CD8-positive, alpha-beta memory T cell (primary cell): ENCODE data around the gene HNRNPM. TPM values are rescaled to one million over a fixed set of nuclear protein-coding genes. Genes with fewer than 3 reads are reported as not detected.

Experiments
- CTCF ChIA-PET: fragments of 350-600 bp; sonication (Branson Sonifier 250); formaldehyde crosslinking; loops from one replicate; lab custom pipeline; 2021; ENCODE audit warnings: antibody characterized with exemption; lab: Charles Lee
- POLR2A ChIA-PET: fragments of 350-600 bp; sonication (Branson Sonifier 250); formaldehyde crosslinking; loops from one replicate; lab custom pipeline; 2021; ENCODE audit warnings: antibody characterized with exemption; lab: Charles Lee
- DNase-seq, 5 donors: peaks; one replicate each; pipeline versions ENCODE4 v3.0.0 to v3.0.0-alpha.2; 2020 to 2022; ENCODE audit warnings: mixed read lengths in 1 of 5
- H3K27ac ChIP-seq: one replicate; pipeline ENCODE4 v1.7.0; 2013; ENCODE audit warnings: low read depth, mild to moderate bottlenecking, low read length, moderate library complexity
- H3K27me3 ChIP-seq: 2 replicates; pipeline ENCODE4 v1.7.0; 2013; ENCODE audit warnings: low read length, mild to moderate bottlenecking; ENCODE audit not compliant: insufficient read depth, poor library complexity, severe bottlenecking
- H3K36me3 ChIP-seq: 2 replicates; pipeline ENCODE4 v1.7.0; 2013; ENCODE audit warnings: mild to moderate bottlenecking, low read length, moderate library complexity; ENCODE audit not compliant: insufficient read depth
- H3K4me1 ChIP-seq: 2 replicates; pipeline ENCODE4 v1.7.0; 2013; ENCODE audit warnings: mild to moderate bottlenecking, low read length, moderate library complexity; ENCODE audit not compliant: insufficient read depth
- H3K4me3 ChIP-seq: 2 replicates; pipeline ENCODE4 v1.7.0; 2013; ENCODE audit warnings: mild to moderate bottlenecking, low read length
- H3K9me3 ChIP-seq: 2 replicates; pipeline ENCODE4 v1.7.0; 2013; ENCODE audit warnings: mild to moderate bottlenecking, low read length
- H3K27ac Mint-ChIP-seq, 8 donors: one replicate each; pipeline ENCODE4 v1.8.0; 2020 to 2021; ENCODE audit warnings: mixed read lengths in 8 of 8, mild to moderate bottlenecking in 6 of 8, inconsistent platforms in 3 of 8, moderate library complexity in 3 of 8
- H3K27me3 Mint-ChIP-seq, 2 donors: one replicate each; pipeline ENCODE4 v1.8.0; 2020 to 2021; ENCODE audit warnings: mixed read lengths in 2 of 2, mild to moderate bottlenecking in 1 of 2, moderate library complexity in 1 of 2
- H3K36me3 Mint-ChIP-seq, 3 donors: one replicate each; pipeline ENCODE4 v1.8.0; 2020 to 2021; ENCODE audit warnings: mixed read lengths in 3 of 3, inconsistent platforms in 1 of 3, mild to moderate bottlenecking in 1 of 3
- H3K4me1 Mint-ChIP-seq, 3 donors: one replicate each; pipeline ENCODE4 v1.8.0; 2020 to 2021; ENCODE audit warnings: mixed read lengths in 3 of 3, inconsistent platforms in 1 of 3, mild to moderate bottlenecking in 1 of 3
- H3K4me3 Mint-ChIP-seq, 7 donors: one replicate each; pipeline ENCODE4 v1.8.0; 2020 to 2021; ENCODE audit warnings: mixed read lengths in 7 of 7, mild to moderate bottlenecking in 6 of 7, moderate library complexity in 4 of 7, inconsistent platforms in 2 of 7
- H3K9me3 Mint-ChIP-seq, 5 donors: one replicate each; pipeline ENCODE4 v1.8.0; 2020 to 2022; ENCODE audit warnings: mixed read lengths in 5 of 5, mild to moderate bottlenecking in 3 of 5, moderate library complexity in 2 of 5, inconsistent platforms in 1 of 5
- polyA plus RNA-seq: library from polyadenylated mRNA; unstranded; fragments of 300-500 nt; fragmentation: Illumina TruSeq; gene quantifications from one replicate; pipeline ENCODE4 v1.2.3, GENCODE V29; 2021
- total RNA-seq, 2 experiments: library from RNA; stranded (reverse); gene quantifications; one replicate each; pipeline ENCODE4 v1.2.3, GENCODE V29; 2021

Gene HNRNPM
- total and polyA plus RNA-seq, 3 experiments from 2014 or later = 311 to 338 (median 336) TPM

DNA sequence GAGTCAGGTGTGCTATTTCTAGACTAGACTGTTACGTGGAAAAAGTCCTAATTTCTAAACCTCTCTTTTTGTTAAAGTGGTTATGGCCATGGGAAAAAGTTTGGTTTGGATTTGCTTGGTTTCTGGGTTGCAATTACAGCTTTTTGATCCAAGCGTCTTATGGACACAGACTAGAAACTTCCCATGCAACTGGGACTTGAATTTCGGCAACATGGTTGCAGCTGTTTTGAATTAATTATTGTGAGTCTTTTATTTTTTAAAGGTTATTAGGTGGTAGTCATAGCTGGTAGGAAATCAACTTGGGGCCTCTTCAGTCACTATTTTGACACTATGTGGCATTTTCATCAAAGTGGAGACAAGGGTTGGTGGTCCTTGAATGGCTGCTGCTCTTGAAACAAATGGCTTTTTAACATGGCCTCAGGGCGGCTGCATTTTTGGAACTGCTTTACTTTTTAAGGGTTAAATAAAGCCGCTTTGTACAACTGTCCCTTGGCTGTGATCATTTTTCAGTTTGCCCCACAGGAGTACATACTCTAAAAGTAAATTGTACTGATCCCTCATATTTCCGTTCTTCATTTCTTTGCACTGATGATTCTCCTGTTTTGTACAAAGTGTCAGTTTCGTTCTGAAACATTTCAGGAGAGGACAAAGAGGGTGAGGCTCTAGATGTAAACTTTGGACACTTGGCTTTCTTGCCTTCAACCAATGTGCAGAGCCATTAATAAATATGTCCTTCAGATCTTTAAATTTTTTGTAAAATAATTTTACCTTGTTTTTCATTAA, 15.9 kb downstream of the HNRNPM start:
- Mint-ChIP-seq H3K27ac (peak overlapping the region in 6 of 8 donors; percentile 11 to 83 (median 61)), H3K36me3 (peaks cover 4 to 96% (median 18%) of the 10 kb centered on the region in 3 donors), H3K27me3 (no peaks in the 10 kb centered on the region), H3K4me1 (peaks cover 70 to 88% (median 84%) of the 10 kb centered on the region in 3 donors), H3K4me3 (peak overlapping the region in 3 of 7 donors; percentile 4 to 46 (median 28)), H3K9me3 (no peaks in the 10 kb centered on the region)
- Histone ChIP-seq H3K4me1 (peaks cover 34% of the 10 kb centered on the region), H3K9me3 (no peaks in the 10 kb centered on the region), H3K4me3 (no peak overlapping the region), H3K27me3 (no peaks in the 10 kb centered on the region), H3K27ac (no peak overlapping the region), H3K36me3 (peaks cover 52% of the 10 kb centered on the region)
- CTCF ChIA-PET = no interaction called here
- DNase-seq = no peak
- POLR2A ChIA-PET = no interaction called here

DNA sequence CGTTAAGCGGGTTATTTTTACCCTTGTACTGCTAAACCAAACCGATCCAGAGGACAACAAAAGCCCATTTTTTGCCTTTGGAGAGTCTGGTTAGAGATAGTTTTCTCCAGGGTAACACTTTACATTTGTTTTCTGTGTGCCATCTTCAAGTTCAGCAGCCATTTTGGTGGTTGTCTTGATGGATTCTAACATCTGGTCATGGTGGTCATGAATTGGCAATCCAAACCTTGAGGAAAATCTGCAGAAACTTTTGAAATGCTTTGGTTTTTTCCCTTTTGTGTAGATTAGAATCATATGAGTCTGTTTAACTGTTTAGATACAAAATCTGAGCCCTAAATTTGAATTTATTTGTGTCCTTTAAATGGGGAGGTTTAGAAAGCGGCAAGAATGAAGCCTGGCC, 16.6 kb downstream of the HNRNPM start:
- ChIA-PET CTCF (interaction anchor here (0.5 to 2.9 kb wide), 3 partner anchors 14 to 44 kb away, joined by 3 to 7 read pairs (median 4); partner anchors contain the start of gene HNRNPM), POLR2A (interaction anchor here (1.2 kb wide), 1 partner anchor 15 kb away, joined by 5 read pairs; no protein-coding TSS in a partner anchor)
- no peak overlapping the region for H3K4me3 Mint-ChIP-seq
- no peaks in the 10 kb centered on the region for H3K9me3 Mint-ChIP-seq
- Histone ChIP-seq H3K36me3 (peaks cover 52% of the 10 kb centered on the region), H3K27me3 (no peaks in the 10 kb centered on the region), H3K27ac (no peak overlapping the region), H3K9me3 (no peaks in the 10 kb centered on the region), H3K4me3 (no peak overlapping the region), H3K4me1 (peaks cover 34% of the 10 kb centered on the region)
- H3K4me1 Mint-ChIP-seq = peaks cover 63 to 82% (median 78%) of the 10 kb centered on the region in 3 donors
- no peak for DNase-seq
- H3K27ac Mint-ChIP-seq = peak overlapping the region in 2 of 8 donors; percentile 7 to 93
- H3K27me3 Mint-ChIP-seq = no peaks in the 10 kb centered on the region
- peaks cover 9 to 96% (median 19%) of the 10 kb centered on the region in 3 donors for H3K36me3 Mint-ChIP-seq

DNA sequence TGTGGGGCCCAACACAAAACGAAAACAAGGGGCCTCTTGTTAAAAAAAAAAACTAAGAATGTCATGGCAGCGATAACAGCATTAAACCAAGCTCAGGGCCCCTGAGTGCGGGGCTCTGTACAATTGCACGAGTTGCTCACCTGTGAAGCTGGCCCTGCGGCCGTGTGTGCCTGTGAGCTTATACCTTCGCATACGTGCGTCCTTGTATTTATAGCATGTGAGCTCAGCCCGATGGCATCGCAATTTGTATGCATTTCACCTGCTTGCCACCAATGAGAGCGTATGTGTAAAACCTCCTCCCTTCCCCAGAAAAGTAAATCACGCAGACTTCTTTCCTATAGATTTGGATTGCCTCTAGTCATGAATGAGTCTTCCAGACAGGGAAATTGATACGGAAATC, 17.1 kb downstream of the HNRNPM start:
- Histone ChIP-seq H3K4me3 (no peak overlapping the region), H3K9me3 (no peaks in the 10 kb centered on the region), H3K27ac (no peak overlapping the region), H3K27me3 (no peaks in the 10 kb centered on the region), H3K4me1 (peaks cover 34% of the 10 kb centered on the region), H3K36me3 (peaks cover 48% of the 10 kb centered on the region)
- ChIA-PET POLR2A (interaction anchor here (0.6 to 1.6 kb wide), 3 partner anchors 14 to 158 kb away, joined by 3 to 9 read pairs (median 5); no protein-coding TSS in a partner anchor), CTCF (interaction anchor here (0.5 to 2.9 kb wide), 3 partner anchors 14 to 44 kb away, joined by 3 to 7 read pairs (median 4); partner anchors contain the start of gene HNRNPM)
- Mint-ChIP-seq H3K36me3 (peaks cover 12 to 94% (median 18%) of the 10 kb centered on the region in 3 donors), H3K27me3 (no peaks in the 10 kb centered on the region), H3K4me3 (no peak overlapping the region), H3K9me3 (no peaks in the 10 kb centered on the region), H3K4me1 (peaks cover 58 to 76% (median 73%) of the 10 kb centered on the region in 3 donors), H3K27ac (peak overlapping the region in 3 of 8 donors; percentile 24 to 93 (median 34))
- DNase-seq = no peak

DNA sequence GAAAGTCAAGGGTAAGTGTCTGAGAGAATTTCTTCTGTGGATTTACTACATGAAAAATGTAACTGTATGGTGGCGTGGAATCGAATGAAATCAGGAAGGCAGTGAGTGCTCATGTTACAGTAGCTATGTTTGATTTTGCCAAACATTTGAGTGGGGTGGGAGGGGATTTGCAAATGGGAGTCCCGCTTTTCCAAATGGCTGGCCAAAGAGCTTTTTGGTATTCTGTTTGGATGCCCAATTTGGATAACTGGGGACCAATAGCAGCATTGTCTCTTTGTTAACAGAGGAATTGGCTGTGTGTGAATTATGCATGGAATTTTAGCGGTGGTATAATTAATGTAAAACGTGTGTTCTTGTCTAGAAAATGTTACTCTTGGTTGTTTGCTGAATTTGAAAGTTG, 17.8 kb downstream of the HNRNPM start:
- peak overlapping the region in 3 of 8 donors; percentile 3 to 59 (median 11) for H3K27ac Mint-ChIP-seq
- peaks cover 54% of the 10 kb centered on the region for H3K36me3 ChIP-seq
- no peaks in the 10 kb centered on the region for H3K27me3 ChIP-seq
- ChIA-PET CTCF (interaction anchor here (1.4 to 2.9 kb wide), 3 partner anchors 18 to 115 kb away, joined by 3 to 7 read pairs (median 4); partner anchors contain the start of genes HNRNPM and MYO1F), POLR2A (interaction anchor here (0.6 to 1.6 kb wide), 3 partner anchors 13 to 158 kb away, joined by 3 to 9 read pairs (median 5); no protein-coding TSS in a partner anchor)
- no peak overlapping the region for H3K4me3 Mint-ChIP-seq
- H3K9me3 ChIP-seq = no peaks in the 10 kb centered on the region
- no peaks in the 10 kb centered on the region for H3K27me3 Mint-ChIP-seq
- no peak for DNase-seq
- no peak overlapping the region for H3K27ac ChIP-seq
- no peaks in the 10 kb centered on the region for H3K9me3 Mint-ChIP-seq
- no peak overlapping the region for H3K4me3 ChIP-seq
- H3K4me1 ChIP-seq = peaks cover 34% of the 10 kb centered on the region
- peaks cover 19 to 94% (median 25%) of the 10 kb centered on the region in 3 donors for H3K36me3 Mint-ChIP-seq
- H3K4me1 Mint-ChIP-seq = peaks cover 52 to 73% (median 66%) of the 10 kb centered on the region in 3 donors

DNA sequence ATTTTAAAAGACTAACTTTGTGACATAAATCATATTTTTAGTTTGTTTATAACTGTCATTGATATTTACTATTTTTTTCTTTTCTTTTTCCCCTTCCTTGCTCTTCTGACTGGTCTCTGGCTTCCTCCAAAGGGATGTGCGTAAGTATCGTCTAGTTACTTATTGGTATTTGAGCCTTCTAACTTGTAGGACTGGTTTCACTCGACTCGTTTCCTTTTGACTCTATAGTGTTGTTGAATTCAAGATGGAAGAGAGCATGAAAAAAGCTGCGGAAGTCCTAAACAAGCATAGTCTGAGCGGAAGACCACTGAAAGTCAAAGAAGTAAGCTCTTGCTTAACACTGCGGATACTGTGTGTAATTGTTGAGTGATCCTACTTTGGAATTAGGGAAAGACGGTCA, 18.6 kb downstream of the HNRNPM start:
- no peaks in the 10 kb centered on the region for H3K27me3 Mint-ChIP-seq
- no peak overlapping the region for H3K27ac ChIP-seq
- H3K36me3 ChIP-seq = peaks cover 59% of the 10 kb centered on the region
- ChIA-PET CTCF (interaction anchor here (1.4 to 2.9 kb wide), 3 partner anchors 42 to 118 kb away, joined by 3 to 7 read pairs (median 5); partner anchors contain the start of gene MYO1F), POLR2A (interaction anchor here (1.6 kb wide), 1 partner anchor 12 kb away, joined by 3 read pairs; no protein-coding TSS in a partner anchor)
- H3K4me1 ChIP-seq = peaks cover 27% of the 10 kb centered on the region
- no peaks in the 10 kb centered on the region for H3K27me3 ChIP-seq
- H3K9me3 Mint-ChIP-seq = no peaks in the 10 kb centered on the region
- no peak for DNase-seq
- H3K4me3 Mint-ChIP-seq = no peak overlapping the region
- no peak overlapping the region for H3K4me3 ChIP-seq
- peaks cover 47 to 65% (median 58%) of the 10 kb centered on the region in 3 donors for H3K4me1 Mint-ChIP-seq
- H3K27ac Mint-ChIP-seq = no peak overlapping the region
- H3K36me3 Mint-ChIP-seq = peaks cover 23 to 94% (median 25%) of the 10 kb centered on the region in 3 donors
- H3K9me3 ChIP-seq = no peaks in the 10 kb centered on the region

DNA sequence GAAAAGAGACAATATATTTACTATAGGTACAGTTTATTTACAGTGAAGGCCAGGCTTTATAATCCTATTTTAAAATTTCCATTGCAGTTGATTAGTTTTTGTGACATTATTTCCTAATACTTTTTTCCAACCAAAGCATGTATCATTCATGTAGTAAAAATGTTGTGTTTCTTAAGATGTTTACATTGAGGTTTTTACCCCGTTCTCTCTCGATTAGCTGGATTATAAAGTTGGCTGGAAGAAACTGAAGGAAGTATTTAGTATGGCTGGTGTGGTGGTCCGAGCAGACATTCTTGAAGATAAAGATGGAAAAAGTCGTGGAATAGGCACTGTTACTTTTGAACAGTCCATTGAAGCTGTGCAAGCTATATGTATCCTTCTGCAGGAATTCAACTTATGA, 21.2 kb downstream of the HNRNPM start:
- Histone ChIP-seq H3K27ac (no peak overlapping the region), H3K36me3 (peaks cover 77% of the 10 kb centered on the region), H3K27me3 (no peaks in the 10 kb centered on the region), H3K4me1 (peaks cover 11% of the 10 kb centered on the region), H3K4me3 (no peak overlapping the region), H3K9me3 (no peaks in the 10 kb centered on the region)
- ChIA-PET CTCF (no interaction called here), POLR2A (no interaction called here)
- Mint-ChIP-seq H3K36me3 (peaks cover 24 to 96% (median 37%) of the 10 kb centered on the region in 3 donors), H3K27ac (peak overlapping the region in 1 of 8 donors; percentile 58), H3K27me3 (no peaks in the 10 kb centered on the region), H3K4me3 (no peak overlapping the region), H3K9me3 (no peaks in the 10 kb centered on the region), H3K4me1 (peaks cover 25 to 39% (median 33%) of the 10 kb centered on the region in 3 donors)
- DNase-seq = no peak

DNA sequence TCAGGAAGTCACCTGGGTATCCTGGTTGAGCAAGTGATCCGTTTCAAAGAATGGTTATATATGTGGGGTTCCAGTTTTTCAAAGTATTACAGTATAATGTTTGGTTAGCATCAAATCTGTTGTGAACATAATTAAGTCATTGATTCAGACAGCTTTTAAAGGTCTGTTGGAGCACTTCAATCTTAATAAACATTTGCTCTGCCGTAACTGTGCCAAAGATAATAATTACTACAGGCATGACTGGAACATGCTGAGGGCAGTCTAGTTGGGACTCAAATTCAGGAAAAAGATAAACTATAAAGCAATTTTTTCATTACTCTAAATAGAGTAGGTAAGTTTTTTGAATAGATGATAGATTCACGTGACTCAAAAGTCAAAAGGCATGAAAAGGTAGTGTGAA, 23.3 kb downstream of the HNRNPM start:
- Mint-ChIP-seq H3K27ac (peak overlapping the region in 1 of 8 donors; percentile 29), H3K9me3 (no peaks in the 10 kb centered on the region), H3K27me3 (no peaks in the 10 kb centered on the region), H3K4me1 (peaks cover 10 to 18% (median 18%) of the 10 kb centered on the region in 3 donors), H3K4me3 (no peak overlapping the region), H3K36me3 (peaks cover 24 to 94% (median 43%) of the 10 kb centered on the region in 3 donors)
- H3K27me3 ChIP-seq = no peaks in the 10 kb centered on the region
- peaks cover 82% of the 10 kb centered on the region for H3K36me3 ChIP-seq
- no peaks in the 10 kb centered on the region for H3K4me1 ChIP-seq
- H3K4me3 ChIP-seq = no peak overlapping the region
- POLR2A ChIA-PET = no interaction called here
- H3K27ac ChIP-seq = no peak overlapping the region
- no peak for DNase-seq
- no peaks in the 10 kb centered on the region for H3K9me3 ChIP-seq
- CTCF ChIA-PET = no interaction called here
